LNCAP (cell line): ENCODE results near the gene PROCR.

Experiments
- TF ChIP-seq, protein P1 (sequence below): fragments of 450-650 bp; IDR thresholded peaks from 2 replicates; pipeline ENCODE4 v1.5.1; 2017; ENCODE audit warnings: mild to moderate bottlenecking

Gene PROCR

DNA sequence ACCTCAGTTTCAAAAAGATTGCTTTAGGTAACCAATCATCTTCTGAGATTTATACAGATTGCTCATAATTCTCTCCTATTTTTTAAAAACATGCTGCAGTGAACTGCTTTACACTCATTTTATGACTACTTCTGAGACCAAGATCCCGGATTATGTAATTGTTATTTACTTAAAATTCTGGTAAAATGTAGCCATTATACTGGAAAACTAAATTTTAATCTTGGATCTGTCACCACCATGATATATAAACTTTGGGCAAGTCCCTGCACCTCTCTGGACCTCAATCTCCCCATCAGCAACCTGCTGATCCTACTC lies 477 bp upstream of the PROCR start:
- TF ChIP-seq, protein P1, sequence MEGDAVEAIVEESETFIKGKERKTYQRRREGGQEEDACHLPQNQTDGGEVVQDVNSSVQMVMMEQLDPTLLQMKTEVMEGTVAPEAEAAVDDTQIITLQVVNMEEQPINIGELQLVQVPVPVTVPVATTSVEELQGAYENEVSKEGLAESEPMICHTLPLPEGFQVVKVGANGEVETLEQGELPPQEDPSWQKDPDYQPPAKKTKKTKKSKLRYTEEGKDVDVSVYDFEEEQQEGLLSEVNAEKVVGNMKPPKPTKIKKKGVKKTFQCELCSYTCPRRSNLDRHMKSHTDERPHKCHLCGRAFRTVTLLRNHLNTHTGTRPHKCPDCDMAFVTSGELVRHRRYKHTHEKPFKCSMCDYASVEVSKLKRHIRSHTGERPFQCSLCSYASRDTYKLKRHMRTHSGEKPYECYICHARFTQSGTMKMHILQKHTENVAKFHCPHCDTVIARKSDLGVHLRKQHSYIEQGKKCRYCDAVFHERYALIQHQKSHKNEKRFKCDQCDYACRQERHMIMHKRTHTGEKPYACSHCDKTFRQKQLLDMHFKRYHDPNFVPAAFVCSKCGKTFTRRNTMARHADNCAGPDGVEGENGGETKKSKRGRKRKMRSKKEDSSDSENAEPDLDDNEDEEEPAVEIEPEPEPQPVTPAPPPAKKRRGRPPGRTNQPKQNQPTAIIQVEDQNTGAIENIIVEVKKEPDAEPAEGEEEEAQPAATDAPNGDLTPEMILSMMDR, result no peak

DNA sequence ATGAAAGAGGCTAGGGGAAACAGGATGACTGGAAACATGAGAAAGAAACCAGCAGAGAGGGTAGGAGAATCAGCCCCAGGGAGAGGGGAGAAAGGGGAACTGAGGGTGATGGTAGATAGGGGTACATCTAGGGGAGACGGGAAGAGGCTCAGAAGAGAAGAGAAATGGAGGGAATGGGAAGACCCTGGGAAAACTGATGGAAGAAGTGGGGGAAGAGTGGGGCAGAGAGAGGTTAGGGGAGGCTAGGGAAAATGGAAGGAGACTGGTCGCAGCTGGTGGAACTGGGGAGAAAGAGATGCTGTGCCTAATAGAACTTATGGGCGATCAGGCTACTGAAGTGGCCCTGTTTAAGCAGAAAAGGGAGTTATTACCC lies 548 bp downstream of the PROCR start:
- TF ChIP-seq, protein P1, result no peak

DNA sequence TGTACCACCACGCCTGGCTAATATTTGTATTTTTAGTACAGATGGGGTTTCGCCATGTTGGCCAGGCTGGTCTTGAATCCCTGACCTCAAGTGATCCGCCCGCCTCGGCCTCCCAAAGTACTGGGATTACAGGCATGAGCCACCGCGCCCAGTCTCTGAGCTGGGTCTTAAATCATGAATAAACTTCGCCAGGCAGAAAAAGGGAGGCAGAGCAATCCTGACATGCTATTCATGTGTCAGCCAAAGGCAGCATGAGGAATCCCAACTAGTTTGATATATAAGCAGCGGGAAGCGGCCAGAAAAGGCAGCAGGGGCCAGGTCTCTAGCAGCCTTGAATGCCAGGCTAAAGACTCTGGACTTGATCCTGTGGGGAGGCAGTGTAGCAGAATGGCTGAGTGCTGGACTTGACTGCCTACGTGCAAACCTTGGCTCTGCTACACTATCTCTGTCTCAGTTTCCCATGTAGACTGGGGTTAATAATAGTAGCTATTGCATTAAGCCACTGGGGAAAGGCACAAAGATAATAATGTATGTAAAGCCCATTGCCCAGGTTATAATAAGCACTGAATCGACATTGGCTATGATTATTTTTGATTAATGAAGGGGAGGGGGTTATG lies 1.8 kb downstream of the PROCR start:
- TF ChIP-seq, protein P1, result no peak

DNA sequence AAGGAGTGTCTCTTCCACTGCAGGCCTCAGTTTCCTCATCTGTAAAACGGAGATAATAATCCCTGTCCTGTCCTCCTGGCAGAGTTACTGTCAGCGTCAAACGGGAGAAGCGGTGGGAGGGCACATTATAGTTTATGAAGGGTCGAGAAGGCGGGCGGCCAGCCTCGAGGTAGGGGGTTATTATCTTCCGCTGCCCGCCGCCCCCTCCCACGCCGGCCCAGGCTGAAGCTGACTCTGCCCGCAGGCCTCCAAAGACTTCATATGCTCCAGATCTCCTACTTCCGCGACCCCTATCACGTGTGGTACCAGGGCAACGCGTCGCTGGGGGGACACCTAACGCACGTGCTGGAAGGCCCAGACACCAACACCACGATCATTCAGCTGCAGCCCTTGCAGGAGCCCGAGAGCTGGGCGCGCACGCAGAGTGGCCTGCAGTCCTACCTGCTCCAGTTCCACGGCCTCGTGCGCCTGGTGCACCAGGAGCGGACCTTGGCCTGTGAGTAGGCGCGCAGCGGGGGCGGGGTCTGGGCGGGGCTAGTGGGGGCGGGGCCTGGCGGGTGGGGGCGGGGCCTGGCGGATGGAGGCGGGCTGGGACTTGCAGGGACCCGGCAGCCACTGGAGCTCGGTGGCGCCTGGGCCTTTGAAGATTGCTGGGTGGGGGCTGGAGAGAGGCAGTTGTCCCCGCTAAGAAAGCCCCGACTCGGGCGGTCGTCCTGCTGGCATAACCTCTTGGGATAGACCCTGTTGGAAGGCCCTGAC lies 2.8 kb downstream of the PROCR start:
- TF ChIP-seq, protein P1, result no peak

DNA sequence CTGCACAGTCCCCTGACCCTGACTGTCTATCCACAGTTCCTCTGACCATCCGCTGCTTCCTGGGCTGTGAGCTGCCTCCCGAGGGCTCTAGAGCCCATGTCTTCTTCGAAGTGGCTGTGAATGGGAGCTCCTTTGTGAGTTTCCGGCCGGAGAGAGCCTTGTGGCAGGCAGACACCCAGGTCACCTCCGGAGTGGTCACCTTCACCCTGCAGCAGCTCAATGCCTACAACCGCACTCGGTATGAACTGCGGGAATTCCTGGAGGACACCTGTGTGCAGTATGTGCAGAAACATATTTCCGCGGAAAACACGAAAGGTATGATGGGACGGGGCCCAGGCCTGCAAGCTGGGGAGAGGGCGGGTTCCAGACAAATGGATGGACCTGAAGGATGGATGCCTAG lies 4.3 kb downstream of the PROCR start:
- TF ChIP-seq, protein P1, result no peak

DNA sequence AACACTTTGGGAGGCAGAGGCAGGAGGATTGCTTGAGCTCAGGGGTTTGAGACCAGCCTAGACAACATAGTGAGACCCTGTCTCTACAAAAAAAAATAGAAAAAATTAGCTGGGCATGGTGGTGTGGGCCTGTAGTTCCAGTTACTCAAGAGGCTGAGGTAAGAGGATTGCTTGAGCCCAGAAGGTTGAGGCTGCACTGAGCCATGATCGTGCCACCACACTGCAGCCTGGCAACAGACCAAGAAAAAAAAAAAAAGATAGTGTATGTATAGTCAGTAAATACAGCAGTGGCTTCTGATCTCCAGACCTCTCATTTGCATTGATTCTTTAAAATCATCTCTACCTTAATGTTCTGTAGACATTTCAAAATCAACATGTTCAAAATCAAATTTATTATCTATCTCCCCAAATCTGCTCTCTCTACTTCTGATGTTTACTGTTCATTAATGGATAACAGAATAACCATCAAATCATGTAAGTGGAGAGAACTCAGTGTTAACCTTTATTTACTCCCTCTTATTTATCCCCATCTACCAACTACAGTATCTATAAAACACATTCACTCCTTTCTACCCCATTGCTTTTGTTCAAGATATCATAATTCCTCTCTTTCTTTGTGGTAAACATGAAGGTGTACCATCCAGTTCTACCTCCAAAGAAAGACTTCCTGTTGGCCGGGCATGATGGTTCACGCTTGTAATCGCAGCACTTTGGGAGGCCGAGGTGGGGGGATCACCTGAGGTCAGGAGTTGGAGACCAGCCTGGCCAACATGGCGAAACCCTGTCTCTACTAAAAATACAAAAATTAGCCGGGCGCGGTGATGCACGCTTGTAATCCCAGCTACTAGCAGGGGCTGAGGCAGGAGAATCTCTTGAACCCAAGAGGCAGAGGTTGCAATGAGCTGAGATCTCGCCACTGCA lies 7.7 kb downstream of the PROCR start:
- TF ChIP-seq, protein P1, result no peak

DNA sequence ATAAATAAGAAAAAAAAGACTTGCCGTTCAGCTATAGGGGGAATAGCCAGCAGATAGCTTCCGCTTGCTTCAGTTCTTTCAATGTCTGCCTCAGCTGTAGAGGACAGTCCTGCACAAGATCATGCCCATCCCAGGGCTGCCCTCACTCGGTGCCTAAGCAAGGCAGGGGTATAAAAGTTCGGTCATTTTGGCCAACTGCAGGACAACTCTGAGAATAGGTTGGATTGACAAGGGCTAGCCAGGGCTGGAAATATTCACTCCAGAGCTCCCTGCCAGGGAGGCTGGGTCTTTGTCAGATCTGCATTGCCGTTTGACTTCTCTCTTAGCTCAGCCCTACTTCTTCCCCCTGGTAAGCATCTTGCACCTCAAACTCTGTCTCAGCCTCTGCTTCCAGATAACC lies 8.4 kb downstream of the PROCR start:
- TF ChIP-seq, protein P1, result no peak
